Tibial nerve (tissue), 4 donors: ENCODE results near the gene RCCD1. TPM values are rescaled to one million over a fixed set of nuclear protein-coding genes. Genes with fewer than 3 reads are reported as not detected.
A peak's percentile ranks its signal among the peaks of the same experiment; 100 is the strongest.
"Not testable (repeated sequence)": the region's sequence is repeated elsewhere in the genome, so short reads cannot be mapped to it uniquely, and the experiment has no call there.

Experiments used
- DNase-seq, 2 donors: peaks; one replicate each; pipeline ENCODE4 v3.0.0-alpha.2; 2019; ENCODE audit warnings: low spot score in 2 of 2
- H3K27ac ChIP-seq, 4 donors: fragments of 200-600 bp; sonication (generic) in 3 of 4; one replicate each; pipeline ENCODE4 v1.5.1; 2017 to 2019; ENCODE audit warnings: mild to moderate bottlenecking in 1 of 4
- H3K27me3 ChIP-seq, 2 donors: fragments of 200-600 bp; sonication (generic) in 1 of 2; one replicate each; pipeline versions ENCODE4 v1.5.1 to v1.6.0; 2017 to 2019
- H3K36me3 ChIP-seq, 3 donors: fragments of 200-600 bp; sonication (generic); one replicate each; pipeline ENCODE4 v1.5.1; 2018 to 2019
- H3K4me1 ChIP-seq, 4 donors: fragments of 200-600 bp; sonication (generic) in 3 of 4; one replicate each; pipeline ENCODE4 v1.5.1; 2017 to 2019
- H3K4me3 ChIP-seq, 4 donors: fragments of 200-600 bp; sonication (generic) in 3 of 4; one replicate each; pipeline ENCODE4 v1.5.1; 2017 to 2019; ENCODE audit warnings: mild to moderate bottlenecking in 1 of 4, moderate library complexity in 1 of 4
- H3K9me3 ChIP-seq, 4 donors: fragments of 200-600 bp; sonication (generic) in 3 of 4; one replicate each; pipeline ENCODE4 v1.5.1; 2017 to 2019
- CTCF ChIP-seq, 5 experiments: fragments of 200-600 bp in 3 of 5; fragments of 450-650 bp in 2 of 5; sonication (generic) in 3 of 5; IDR thresholded peaks; one replicate each; pipeline ENCODE4 v1.5.1; 2016 to 2019; ENCODE audit warnings: antibody characterized with exemption in 5 of 5, mild to moderate bottlenecking in 3 of 5, moderate library complexity in 2 of 5
- EP300 ChIP-seq, 2 donors: sonication (generic); formaldehyde crosslinking; IDR thresholded peaks; one replicate each; pipeline ENCODE4 v1.6.1; 2017; ENCODE audit warnings: antibody characterized with exemption in 2 of 2, mild to moderate bottlenecking in 1 of 2
- POLR2A ChIP-seq, 2 donors: fragments of 450-650 bp; IDR thresholded peaks; one replicate each; pipeline ENCODE4 v1.6.1; 2017; ENCODE audit warnings: antibody characterized with exemption in 2 of 2, mild to moderate bottlenecking in 2 of 2, moderate library complexity in 2 of 2
- WGBS, 2 donors: methylation state at CpG; one replicate each; pipeline ENCODE4 v1.1.5; 2018; 5-methylcytosine and 5-hydroxymethylcytosine counted together
- total RNA-seq, 4 donors: library from RNA; depleted of rRNA; stranded (reverse); fragments of >200 nt; gene quantifications; one replicate each; pipeline ENCODE4 v1.1.0, GENCODE V29; 2016

Gene RCCD1
- total RNA-seq, 4 donors from 2014 or later: 8.7 to 15.9 (median 12.5) TPM

GRCh38 chr15:90918835-90919234 lies 35.8 kb upstream of the RCCD1 start:
- peaks cover 11 to 90% (median 12%) of the 10 kb centered on the region in 3 donors for H3K36me3 ChIP-seq
- H3K4me3 ChIP-seq: no peak overlapping the region
- WGBS, 2 donors: 89 to 99% methylated on average over 5 to 6 of the region's 6 CpGs

GRCh38 chr15:90921887-90922286 lies 32.8 kb upstream of the RCCD1 start:
- Histone ChIP-seq H3K27ac (no peak overlapping the region), H3K27me3 (no peaks in the 10 kb centered on the region), H3K9me3 (no peaks in the 10 kb centered on the region), H3K4me3 (no peak overlapping the region), H3K4me1 (no peaks in the 10 kb centered on the region), H3K36me3 (peaks cover 8 to 63% (median 11%) of the 10 kb centered on the region in 3 donors)
- WGBS, 2 donors: 89 to 90% methylated on average over 4 of the region's 4 CpGs
- TF ChIP-seq CTCF (IDR thresholded peaks at IDR 0.05): no peak
- TF ChIP-seq EP300 (IDR thresholded peaks at IDR 0.05): no peak
- TF ChIP-seq POLR2A (IDR thresholded peaks at IDR 0.05): no peak
- DNase-seq: no peak

More at GRCh38 chr15:90918835-90919234, 35.8 kb upstream of the RCCD1 start:
- no peak for DNase-seq
- H3K27me3 ChIP-seq: no peaks in the 10 kb centered on the region
- H3K27ac ChIP-seq: no peak overlapping the region
- TF ChIP-seq CTCF (IDR thresholded peaks at IDR 0.05): no peak
- TF ChIP-seq POLR2A (IDR thresholded peaks at IDR 0.05): no peak
- no peak for TF ChIP-seq EP300 (IDR thresholded peaks at IDR 0.05)
- H3K9me3 ChIP-seq: no peaks in the 10 kb centered on the region
- H3K4me1 ChIP-seq: peaks cover 0 to 4% (median 0%) of the 10 kb centered on the region in 4 donors

- 87 to 88% methylated on average over 7 of the region's 7 CpGs for WGBS, 2 donors
- not testable (repeated sequence) for H3K4me3 ChIP-seq, H3K4me1 ChIP-seq, H3K27ac ChIP-seq, H3K27me3 ChIP-seq, DNase-seq, H3K9me3 ChIP-seq
- H3K36me3 ChIP-seq: peaks cover 7 to 54% (median 11%) of the 10 kb centered on the region in 3 donors
Measured at GRCh38 chr15:90922712-90923322, 31.9 kb upstream of the RCCD1 start.

DNA sequence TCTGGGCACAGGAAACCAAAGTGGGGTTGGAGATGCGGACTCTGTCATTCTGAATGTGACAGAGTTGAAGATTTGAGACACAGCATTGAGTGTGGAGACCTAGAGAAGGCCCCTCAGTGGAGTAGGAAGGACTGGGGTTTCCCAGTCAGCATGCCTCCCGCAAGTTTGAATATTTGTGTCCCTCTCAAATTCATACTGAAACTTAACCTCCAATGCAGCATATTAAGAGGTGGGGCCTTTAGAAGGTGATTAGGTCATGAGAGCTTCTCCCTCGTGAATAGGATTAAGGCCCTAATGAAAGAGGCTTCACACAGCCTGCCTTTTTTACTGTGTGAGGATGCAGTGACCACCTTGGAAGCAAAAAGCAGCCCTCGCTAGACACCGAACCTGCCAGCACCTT lies 30.3 kb upstream of the RCCD1 start:
- H3K4me3 ChIP-seq: no peak overlapping the region
- no peak for DNase-seq
- WGBS, 2 donors: 79 to 88% methylated on average over 5 of the region's 5 CpGs
- peaks cover 0 to 4% (median 3%) of the 10 kb centered on the region in 4 donors for H3K4me1 ChIP-seq
- no peaks in the 10 kb centered on the region for H3K27me3 ChIP-seq
- H3K36me3 ChIP-seq: peaks cover 0 to 39% (median 3%) of the 10 kb centered on the region in 3 donors
- H3K9me3 ChIP-seq: no peaks in the 10 kb centered on the region
- H3K27ac ChIP-seq: no peak overlapping the region
- no peak for TF ChIP-seq EP300 (IDR thresholded peaks at IDR 0.05)
- TF ChIP-seq POLR2A (IDR thresholded peaks at IDR 0.05): no peak
- TF ChIP-seq CTCF (IDR thresholded peaks at IDR 0.05): no peak

- 87 to 91% methylated on average over 10 of the region's 10 CpGs for WGBS, 2 donors
- not testable (repeated sequence) for H3K27me3 ChIP-seq, H3K9me3 ChIP-seq, H3K4me3 ChIP-seq, DNase-seq, H3K27ac ChIP-seq
- H3K4me1 ChIP-seq: peaks cover 0 to 21% (median 17%) of the 10 kb centered on the region in 4 donors
- H3K36me3 ChIP-seq: peaks cover 0 to 15% (median 0%) of the 10 kb centered on the region in 3 donors
Measured at GRCh38 chr15:90926766-90927165, 27.9 kb upstream of the RCCD1 start.

GRCh38 chr15:90928106-90928505 lies 26.6 kb upstream of the RCCD1 start:
- Histone ChIP-seq H3K4me1 (peaks cover 0 to 32% (median 21%) of the 10 kb centered on the region in 4 donors), H3K27ac (peak overlapping the region in 1 of 4 donors; percentile 43), H3K36me3 (peaks cover 0 to 10% (median 0%) of the 10 kb centered on the region in 3 donors)
- H3K9me3 ChIP-seq, H3K4me3 ChIP-seq, H3K27me3 ChIP-seq, DNase-seq: not testable (repeated sequence)
- 87 to 89% methylated on average over 7 of the region's 7 CpGs for WGBS, 2 donors
